ENCODE results near the gene CFAP221.

The CFAP221 gene

GRCh38 chr2:119694845-119695521, 150.7 kb downstream of the CFAP221 start:
- no peak overlapping the region for H2AFZ ChIP-seq (ENCODE audit: low read depth, low read length, severe bottlenecking)
- no peaks in the 10 kb centered on the region for H3K36me3 ChIP-seq (ENCODE audit: low read length)
- no peak overlapping the region for H3K27ac ChIP-seq (ENCODE audit: low read depth, low read length)
- H4K20me1 ChIP-seq (ENCODE audit: low read depth, low read length), result no peaks in the 10 kb centered on the region
- no peaks in the 10 kb centered on the region for H3K27me3 ChIP-seq (ENCODE audit: low read length)
- H3K9ac ChIP-seq (ENCODE audit: low read length), result no peak overlapping the region
- H3F3A ChIP-seq (ENCODE audit: insufficient read depth), result no peaks in the 10 kb centered on the region
- H3K4me3 ChIP-seq (ENCODE audit: insufficient read depth, low read length, poor library complexity, severe bottlenecking), result no peak overlapping the region
- TF ChIP-seq CTCF (IDR thresholded peaks at IDR 0.05; ENCODE audit: insufficient read depth, low read length, poor library complexity, severe bottlenecking) (no peak), EZH2phosphoT487 (conservative IDR thresholded peaks at IDR 0.05; ENCODE audit: low read length) (no peak)
- no peak overlapping the region for H3K4me2 ChIP-seq (ENCODE audit: low read depth, low read length, poor library complexity, severe bottlenecking)
- no peaks in the 10 kb centered on the region for H3K9me3 ChIP-seq (ENCODE audit: insufficient read depth, low read length)
- no peaks in the 10 kb centered on the region for H3K79me2 ChIP-seq (ENCODE audit: insufficient read depth, low read length)
- no peaks in the 10 kb centered on the region for H3K9me2 ChIP-seq (replicated peaks; ENCODE audit: insufficient read depth, low read length)

- Histone ChIP-seq H3K36me3 (ENCODE audit: low read length) (no peaks in the 10 kb centered on the region), H3K9me2 (replicated peaks; ENCODE audit: insufficient read depth, low read length) (no peaks in the 10 kb centered on the region), H3K79me2 (ENCODE audit: insufficient read depth, low read length) (no peaks in the 10 kb centered on the region), H3K27ac (ENCODE audit: low read depth, low read length) (no peak overlapping the region), H3F3A (ENCODE audit: insufficient read depth) (no peaks in the 10 kb centered on the region), H3K4me3 (ENCODE audit: insufficient read depth, low read length, poor library complexity, severe bottlenecking) (no peak overlapping the region), H3K9me3 (ENCODE audit: insufficient read depth, low read length) (no peaks in the 10 kb centered on the region), H3K4me2 (ENCODE audit: low read depth, low read length, poor library complexity, severe bottlenecking) (no peak overlapping the region), H3K27me3 (ENCODE audit: low read length) (no peaks in the 10 kb centered on the region), H3K9ac (ENCODE audit: low read length) (no peak overlapping the region), H2AFZ (ENCODE audit: low read depth, low read length, severe bottlenecking) (no peak overlapping the region), H4K20me1 (ENCODE audit: low read depth, low read length) (no peaks in the 10 kb centered on the region)
- no peak for TF ChIP-seq EZH2phosphoT487 (conservative IDR thresholded peaks at IDR 0.05; ENCODE audit: low read length)
These were observed 151.8 kb downstream of the CFAP221 start for GRCh38 chr2:119696005-119696404.

- no peaks in the 10 kb centered on the region for H3K9me3 ChIP-seq (ENCODE audit: insufficient read depth, low read length)
These were observed 152.3 kb downstream of the CFAP221 start for GRCh38 chr2:119696494-119697030.

More at GRCh38 chr2:119696494-119697030, 152.3 kb downstream of the CFAP221 start:
- no peak overlapping the region for H2AFZ ChIP-seq (ENCODE audit: low read depth, low read length, severe bottlenecking)
- TF ChIP-seq EZH2phosphoT487 (conservative IDR thresholded peaks at IDR 0.05; ENCODE audit: low read length) (no peak), CTCF (IDR thresholded peaks at IDR 0.05; ENCODE audit: insufficient read depth, low read length, poor library complexity, severe bottlenecking) (no peak)
- H3K9ac ChIP-seq (ENCODE audit: low read length), result no peak overlapping the region
- no peaks in the 10 kb centered on the region for H3K9me2 ChIP-seq (replicated peaks; ENCODE audit: insufficient read depth, low read length)
- H3K27ac ChIP-seq (ENCODE audit: low read depth, low read length), result no peak overlapping the region
- no peaks in the 10 kb centered on the region for H3K79me2 ChIP-seq (ENCODE audit: insufficient read depth, low read length)
- H4K20me1 ChIP-seq (ENCODE audit: low read depth, low read length), result no peaks in the 10 kb centered on the region
- H3K4me2 ChIP-seq (ENCODE audit: low read depth, low read length, poor library complexity, severe bottlenecking), result no peak overlapping the region
- no peaks in the 10 kb centered on the region for H3F3A ChIP-seq (ENCODE audit: insufficient read depth)
- no peaks in the 10 kb centered on the region for H3K27me3 ChIP-seq (ENCODE audit: low read length)
- no peaks in the 10 kb centered on the region for H3K36me3 ChIP-seq (ENCODE audit: low read length)
- H3K4me3 ChIP-seq (ENCODE audit: insufficient read depth, low read length, poor library complexity, severe bottlenecking), result no peak overlapping the region

All from SU-DHL-6 (cell line).